Measurements from ENCODE around the gene PDCD2.
"Not testable (repeated sequence)": the region's sequence is repeated elsewhere in the genome, so short reads cannot be mapped to it uniquely, and the experiment has no call there.

The PDCD2 gene

DNA sequence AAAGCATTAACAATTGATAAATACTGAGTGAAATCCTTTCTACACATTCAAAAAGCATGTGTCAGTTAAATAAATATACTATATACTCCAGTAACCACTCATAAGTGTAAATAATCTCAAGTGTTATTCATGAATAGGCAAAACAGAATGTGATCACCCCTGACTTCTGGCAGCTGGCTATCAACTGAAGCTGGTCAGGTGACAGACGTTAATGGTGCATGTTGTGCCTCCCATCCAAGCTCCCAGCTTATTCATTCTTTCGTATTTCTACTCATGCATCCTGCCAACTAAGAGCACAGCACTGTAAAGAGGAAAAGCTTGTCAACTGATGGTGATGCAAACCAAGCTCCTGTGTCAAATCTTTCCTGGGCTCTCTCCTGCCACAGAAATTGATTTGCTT, 39.0 kb downstream of the PDCD2 start:
- no peak for DNase-seq

DNA sequence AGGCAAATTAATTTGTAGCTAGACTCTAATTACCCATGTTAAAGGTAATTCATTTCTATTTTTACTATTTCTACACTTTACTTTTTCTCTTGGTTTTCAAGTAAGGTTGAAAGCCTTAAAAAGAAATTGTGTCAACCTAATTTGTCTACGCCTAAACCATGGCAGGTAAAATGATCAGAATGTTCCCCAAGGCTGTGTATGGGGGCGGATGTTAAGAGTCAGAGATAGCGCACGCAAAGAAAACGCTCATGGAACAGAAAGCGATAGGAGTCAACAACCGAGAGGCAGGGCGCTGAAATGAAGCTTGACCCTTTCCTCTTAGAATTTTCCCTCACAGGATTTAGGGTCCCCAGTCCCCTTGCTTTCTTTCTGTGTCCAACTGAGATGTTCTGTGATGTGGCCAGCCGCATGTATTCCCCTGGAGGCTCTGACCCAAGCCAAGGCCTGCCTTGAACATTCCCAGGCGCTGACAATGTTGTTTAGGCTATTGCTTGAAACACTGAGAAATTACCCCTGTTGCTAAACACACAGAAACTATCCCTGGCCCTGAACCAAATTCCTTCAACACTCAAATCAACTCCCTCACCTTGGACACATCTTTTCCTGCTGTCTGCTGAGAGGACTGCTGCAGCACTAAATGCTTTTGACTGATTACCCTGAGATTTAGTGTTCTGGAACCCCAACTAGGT, 42.3 kb downstream of the PDCD2 start:
- no peak for DNase-seq

GRCh38 chr6:170537329-170537728, 47.1 kb downstream of the PDCD2 start:
- DNase-seq: no peak

GRCh38 chr6:170536671-170537070, 47.8 kb downstream of the PDCD2 start:
- no peak for DNase-seq

- no peak for DNase-seq
Measured at GRCh38 chr6:170535004-170535403, 49.4 kb downstream of the PDCD2 start.

- DNase-seq: no peak
Measured at GRCh38 chr6:170533792-170534191, 50.6 kb downstream of the PDCD2 start.

DNA sequence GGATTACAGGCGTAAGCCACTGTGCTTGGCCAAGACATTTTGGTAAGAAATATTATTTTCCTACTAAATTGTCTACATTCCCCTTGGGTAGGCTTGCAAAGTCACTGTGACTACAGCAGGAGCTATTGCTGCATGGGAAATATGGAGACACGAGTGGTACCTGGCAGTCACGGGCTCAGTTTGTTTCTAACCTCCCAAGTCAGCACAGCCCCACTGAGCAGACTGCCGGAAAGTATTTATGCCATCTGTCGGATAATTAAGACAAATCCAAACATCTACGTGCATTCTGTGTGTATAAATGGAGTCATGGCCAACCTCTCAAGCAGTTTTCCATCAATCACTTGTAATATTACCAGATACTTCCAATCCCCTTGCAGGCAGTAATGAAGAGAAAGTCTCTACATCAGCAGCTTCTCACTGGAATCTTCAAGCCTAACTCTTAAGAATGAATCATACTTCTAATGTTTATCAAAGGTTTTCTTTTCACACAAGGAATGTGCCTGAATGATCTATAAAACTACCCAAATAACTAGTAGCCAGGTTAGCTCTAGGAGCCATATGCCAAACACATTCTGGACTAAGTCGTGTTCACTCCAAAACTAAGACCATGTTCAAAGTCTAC, 51.5 kb downstream of the PDCD2 start:
- no peak for DNase-seq

- peak; percentile 87 for DNase-seq
Measured at GRCh38 chr6:170529839-170530469, 54.5 kb downstream of the PDCD2 start.

DNA sequence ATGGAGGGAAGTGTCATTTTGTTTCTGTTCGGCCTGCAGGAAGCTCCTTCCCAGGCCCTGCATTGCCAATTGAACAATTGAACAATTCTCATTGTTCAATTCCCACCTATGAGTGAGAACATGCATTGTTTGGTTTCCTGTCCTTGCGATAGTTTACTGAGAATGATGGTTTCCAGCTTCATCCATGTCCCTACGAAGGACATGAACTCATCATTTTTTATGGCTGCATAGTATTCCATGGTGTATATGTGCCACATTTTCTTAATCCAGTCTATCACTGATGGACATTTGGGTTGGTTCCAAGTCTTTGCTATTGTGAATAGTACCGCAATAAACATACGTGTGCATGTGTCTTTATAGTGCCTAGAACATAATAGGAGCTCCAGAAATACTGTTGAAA, 56.4 kb downstream of the PDCD2 start:
- not testable (repeated sequence) for DNase-seq

DNA sequence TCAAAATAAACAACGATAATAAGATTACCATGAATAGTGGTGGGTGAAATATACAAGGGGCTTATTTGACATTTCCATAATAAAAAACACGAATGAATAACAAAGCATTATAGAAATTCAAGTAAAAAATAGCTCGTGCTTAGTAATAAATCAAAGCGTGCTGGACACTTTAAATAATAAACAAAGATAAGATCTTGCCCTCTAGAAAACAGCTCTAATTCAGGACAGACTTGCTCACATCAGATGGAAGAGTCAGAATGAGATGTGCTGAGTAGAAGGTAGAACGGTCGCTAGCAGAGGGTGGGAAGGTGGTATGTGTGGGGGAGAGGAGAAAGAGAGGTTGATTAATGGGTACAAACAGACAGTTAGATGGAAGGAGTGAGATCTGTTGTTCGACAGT, 58.6 kb downstream of the PDCD2 start:
- DNase-seq: no peak
